WTC11 (cell line): ENCODE results near the gene F2RL3. TPM values are rescaled to one million over a fixed set of nuclear protein-coding genes. Genes with fewer than 3 reads are reported as not detected.

ENCODE experiments used
- ATAC-seq: fragments of 200-7000 bp; cut with Tn5 transposase; 2 replicates; pipeline ENCODE4 v1.10.0; 2021; ENCODE audit warnings: mild to moderate bottlenecking, moderate library complexity
- CTCF ChIA-PET: fragments of 300-600 bp; sonication (Branson Sonifier 250); formaldehyde crosslinking; loops from one replicate; lab custom pipeline; 2021; ENCODE audit warnings: antibody characterized with exemption; lab: Charles Lee
- POLR2A ChIA-PET: fragments of 350-600 bp; sonication (Branson Sonifier 250); formaldehyde crosslinking; loops from one replicate; lab custom pipeline; 2021; ENCODE audit warnings: antibody characterized with exemption; lab: Charles Lee
- DNase-seq: peaks from one replicate; pipeline ENCODE4 v3.0.0; 2021; ENCODE audit warnings: low spot score
- H3K27ac Mint-ChIP-seq: 2 replicates; pipeline ENCODE4 v1.8.0; 2021; ENCODE audit warnings: mixed read lengths
- H3K27me3 Mint-ChIP-seq: 2 replicates; pipeline ENCODE4 v1.8.0; 2021; ENCODE audit warnings: low read depth, mild to moderate bottlenecking, moderate library complexity, mixed read lengths
- H3K36me3 Mint-ChIP-seq: 2 replicates; pipeline ENCODE4 v1.8.0; 2021; ENCODE audit warnings: mixed read lengths
- H3K4me1 Mint-ChIP-seq: 2 replicates; pipeline ENCODE4 v1.8.0; 2022; ENCODE audit warnings: mixed read lengths
- H3K4me3 Mint-ChIP-seq: 2 replicates; pipeline ENCODE4 v1.8.0; 2021; ENCODE audit warnings: mild to moderate bottlenecking, moderate library complexity, mixed read lengths
- H3K9me3 Mint-ChIP-seq: 2 replicates; pipeline ENCODE4 v1.8.0; 2021; ENCODE audit warnings: mixed read lengths
- CDX4 ChIP-seq: fragments of 250-450 bp; sonication (Bioruptor Pico); IDR thresholded peaks from 2 replicates; pipeline ENCODE4 v1.9.0; 2021; ENCODE audit warnings: moderate library complexity, mild to moderate bottlenecking, inconsistent platforms, borderline replicate concordance
- E2F4 ChIP-seq: sonication (generic); formaldehyde crosslinking; IDR thresholded peaks from 2 replicates; pipeline ENCODE4 v1.8.1; 2022; ENCODE audit warnings: low read depth, mild to moderate bottlenecking, moderate library complexity, missing genetic modification reagents, borderline replicate concordance
- E2F5 ChIP-seq: sonication (generic); formaldehyde crosslinking; IDR thresholded peaks from 2 replicates; pipeline ENCODE4 v1.8.1; 2022; ENCODE audit warnings: mild to moderate bottlenecking, moderate library complexity, missing genetic modification reagents
- ETV6 ChIP-seq: sonication (generic); formaldehyde crosslinking; IDR thresholded peaks from 2 replicates; pipeline ENCODE4 v1.8.1; 2022; ENCODE audit warnings: mild to moderate bottlenecking, missing genetic modification reagents
- GRHL2 ChIP-seq: fragments of 250-450 bp; sonication (Bioruptor Pico); IDR thresholded peaks from 2 replicates; pipeline ENCODE4 v1.8.0; 2022; ENCODE audit warnings: mild to moderate bottlenecking, moderate library complexity; ENCODE audit not compliant: insufficient replicate concordance, severe bottlenecking
- GTF2I ChIP-seq: fragments of 250-450 bp; sonication (Bioruptor Pico); conservative IDR thresholded peaks from 2 replicates; pipeline ENCODE4 v1.4.0; 2021; ENCODE audit warnings: mild to moderate bottlenecking
- IRF1 ChIP-seq: sonication (generic); formaldehyde crosslinking; IDR thresholded peaks from 2 replicates; pipeline ENCODE4 v1.8.0; 2023; ENCODE audit warnings: missing genetic modification reagents
- IRF2 ChIP-seq: sonication (generic); formaldehyde crosslinking; IDR thresholded peaks from 2 replicates; pipeline ENCODE4 v1.8.0; 2022; ENCODE audit warnings: low read depth, missing genetic modification reagents, borderline replicate concordance
- KAT7 ChIP-seq: sonication (generic); formaldehyde crosslinking; IDR thresholded peaks from 2 replicates; pipeline ENCODE4 v1.8.1; 2023; ENCODE audit warnings: missing genetic modification reagents, mild to moderate bottlenecking, borderline replicate concordance
- MAX ChIP-seq: sonication (generic); formaldehyde crosslinking; IDR thresholded peaks from 2 replicates; pipeline ENCODE4 v1.8.0; 2022; ENCODE audit warnings: mild to moderate bottlenecking, missing genetic modification reagents
- NR1H2 ChIP-seq: sonication (generic); formaldehyde crosslinking; IDR thresholded peaks from 2 replicates; pipeline ENCODE4 v1.9.0; 2021; ENCODE audit warnings: mild to moderate bottlenecking, moderate library complexity, missing genetic modification reagents
- PRDM15 ChIP-seq: sonication (generic); formaldehyde crosslinking; IDR thresholded peaks from 2 replicates; pipeline ENCODE4 v1.8.0; 2022; ENCODE audit warnings: missing genetic modification reagents
- PRRX2 ChIP-seq: fragments of 250-450 bp; sonication (Bioruptor Pico); IDR thresholded peaks from 2 replicates; pipeline ENCODE4 v1.8.0; 2021; ENCODE audit warnings: mild to moderate bottlenecking
- RELA ChIP-seq: sonication (generic); formaldehyde crosslinking; IDR thresholded peaks from 2 replicates; pipeline ENCODE4 v1.8.1; 2022; ENCODE audit warnings: missing genetic modification reagents, mild to moderate bottlenecking, borderline replicate concordance
- SMAD4 ChIP-seq: sonication (generic); formaldehyde crosslinking; IDR thresholded peaks from 2 replicates; pipeline ENCODE4 v1.8.0; 2022; ENCODE audit warnings: mild to moderate bottlenecking, missing genetic modification reagents
- SOX15 ChIP-seq: fragments of 250-450 bp; sonication (Bioruptor Pico); IDR thresholded peaks from 2 replicates; pipeline ENCODE4 v1.9.0; 2021; ENCODE audit warnings: mild to moderate bottlenecking
- STAT6 ChIP-seq: sonication (generic); formaldehyde crosslinking; conservative IDR thresholded peaks from 2 replicates; pipeline ENCODE4 v1.8.1; 2023; ENCODE audit warnings: mild to moderate bottlenecking, low read depth, missing genetic modification reagents, moderate library complexity
- USF1 ChIP-seq: sonication (generic); formaldehyde crosslinking; IDR thresholded peaks from 2 replicates; pipeline ENCODE4 v1.8.0; 2022; ENCODE audit warnings: mild to moderate bottlenecking, missing genetic modification reagents
- ZNF121 ChIP-seq: sonication (generic); formaldehyde crosslinking; IDR thresholded peaks from 2 replicates; pipeline ENCODE4 v1.8.0; 2023; ENCODE audit warnings: missing genetic modification reagents
- ZNF423 ChIP-seq: fragments of 250-450 bp; sonication (Bioruptor Pico); IDR thresholded peaks from 2 replicates; pipeline ENCODE4 v2.1.2; 2022; ENCODE audit warnings: mild to moderate bottlenecking, moderate library complexity
- ZNF425 ChIP-seq: fragments of 250-450 bp; sonication (Bioruptor Pico); conservative IDR thresholded peaks from 2 replicates; pipeline ENCODE4 v1.9.0; 2021; ENCODE audit warnings: mild to moderate bottlenecking
- total RNA-seq: library from RNA; stranded (reverse); gene quantifications from 3 replicates; pipeline ENCODE4 v1.2.3, GENCODE V29; 2021

The F2RL3 gene
- total RNA-seq, 1 experiment from 2014 or later: 0.11 TPM

- Mint-ChIP-seq H3K4me1 (no peaks in the 10 kb centered on the region), H3K36me3 (peaks cover 17% of the 10 kb centered on the region), H3K27me3 (peaks cover 3% of the 10 kb centered on the region; the same call in 1 of the 2 replicates), H3K4me3 (no peak overlapping the region), H3K9me3 (peaks cover 31% of the 10 kb centered on the region), H3K27ac (no peak overlapping the region)
- DNase-seq: no peak
- TF ChIP-seq E2F4: no peak
- no peak for TF ChIP-seq ZNF121 (CRISPR knock-in tag)
- no peak for TF ChIP-seq SOX15 (CRISPR knock-in tag)
- no peak for TF ChIP-seq GTF2I (CRISPR knock-in tag)
- TF ChIP-seq IRF1 (CRISPR knock-in tag): no peak
- TF ChIP-seq RELA (CRISPR knock-in tag): no peak
- no peak for TF ChIP-seq IRF2 (CRISPR knock-in tag)
- TF ChIP-seq MAX (CRISPR knock-in tag): no peak
- TF ChIP-seq KAT7: no peak
- no peak for ATAC-seq
- POLR2A ChIA-PET: no interaction called here
- CTCF ChIA-PET: interaction anchor here (1.5 kb wide), 1 partner anchor 18 kb away, joined by 3 read pairs; no protein-coding TSS in a partner anchor
These were observed 28.6 kb downstream of the F2RL3 start for GRCh38 chr19:16917401-16917800.

- H3K36me3 Mint-ChIP-seq: peaks cover 5% of the 10 kb centered on the region; the same call in 1 of the 2 replicates
- ChIA-PET POLR2A (no interaction called here), CTCF (no interaction called here)
- no peak for ATAC-seq
- no peaks in the 10 kb centered on the region for H3K4me1 Mint-ChIP-seq
- peaks cover 12% of the 10 kb centered on the region for H3K9me3 Mint-ChIP-seq
- H3K27ac Mint-ChIP-seq: no peak overlapping the region
- no peak overlapping the region for H3K4me3 Mint-ChIP-seq
- no peak for DNase-seq
- no peaks in the 10 kb centered on the region; the same call in 1 of the 2 replicates for H3K27me3 Mint-ChIP-seq
- TF ChIP-seq CDX4 (CRISPR knock-in tag): no peak
- no peak for TF ChIP-seq USF1 (CRISPR knock-in tag)
- TF ChIP-seq PRRX2 (CRISPR knock-in tag): no peak
- no peak for TF ChIP-seq E2F5 (CRISPR knock-in tag)
- no peak for TF ChIP-seq STAT6 (CRISPR knock-in tag)
- TF ChIP-seq GTF2I (CRISPR knock-in tag): no peak
- no peak for TF ChIP-seq ZNF423
- no peak for TF ChIP-seq KAT7
- no peak for TF ChIP-seq SMAD4 (CRISPR knock-in tag)
- no peak for TF ChIP-seq GRHL2
- no peak for TF ChIP-seq ZNF425
- no peak for TF ChIP-seq IRF1 (CRISPR knock-in tag)
- TF ChIP-seq ETV6 (CRISPR knock-in tag): no peak
- no peak for TF ChIP-seq PRDM15 (CRISPR knock-in tag)
- no peak for TF ChIP-seq NR1H2
These were observed 30.7 kb downstream of the F2RL3 start for GRCh38 chr19:16919496-16919895.
